SK-N-SH treated with all-trans-retinoic acid at 6 μM for 48 hours (cell line): ENCODE data around the gene CFAP100.

Experiments
- ATAC-seq: fragments of 200-7000 bp; cut with Tn5 transposase; 3 replicates; pipeline ENCODE4 v1.9.1; 2020; ENCODE audit warnings: mild to moderate bottlenecking, moderate library complexity
- ARNTL ChIP-seq: fragments of 450-650 bp; formaldehyde crosslinking; IDR thresholded peaks from 2 replicates; pipeline ENCODE4 v1.5.0; 2020; ENCODE audit warnings: low read depth, mild to moderate bottlenecking, moderate library complexity, borderline replicate concordance
- CREB5 ChIP-seq: fragments of 250-450 bp; sonication (Bioruptor Pico); IDR thresholded peaks from 2 replicates; pipeline ENCODE4 v1.5.1; 2020; ENCODE audit warnings: low read depth, mild to moderate bottlenecking, moderate library complexity
- CSDC2 ChIP-seq: fragments of 250-450 bp; sonication (Bioruptor Pico); IDR thresholded peaks from 2 replicates; pipeline ENCODE4 v1.5.0; 2020; ENCODE audit warnings: mild to moderate bottlenecking, moderate library complexity
- CSRNP3 ChIP-seq: fragments of 250-450 bp; sonication (Bioruptor Pico); IDR thresholded peaks from 2 replicates; pipeline ENCODE4 v1.5.1; 2021; ENCODE audit warnings: mild to moderate bottlenecking, moderate library complexity
- GLIS3 ChIP-seq: fragments of 250-450 bp; sonication (Bioruptor Pico); IDR thresholded peaks from 2 replicates; pipeline ENCODE4 v1.5.0; 2020; ENCODE audit warnings: mild to moderate bottlenecking, moderate library complexity
- ISL1 ChIP-seq: fragments of 250-450 bp; sonication (Bioruptor Pico); IDR thresholded peaks from 2 replicates; pipeline ENCODE4 v2.1.2; 2022; ENCODE audit warnings: mild to moderate bottlenecking, moderate library complexity
- PATZ1 ChIP-seq: fragments of 250-450 bp; sonication (Bioruptor Pico); IDR thresholded peaks from 2 replicates; pipeline ENCODE4 v1.8.0; 2020; ENCODE audit warnings: mild to moderate bottlenecking, moderate library complexity, borderline replicate concordance
- POU6F1 ChIP-seq: fragments of 250-450 bp; sonication (Bioruptor Pico); IDR thresholded peaks from 2 replicates; pipeline ENCODE4 v1.8.0; 2021; ENCODE audit warnings: low read depth, mild to moderate bottlenecking, moderate library complexity, borderline replicate concordance
- PPARA ChIP-seq: fragments of 250-450 bp; sonication (Bioruptor Pico); IDR thresholded peaks from 2 replicates; pipeline ENCODE4 v1.5.0; 2020; ENCODE audit warnings: mild to moderate bottlenecking, borderline replicate concordance
- RARB ChIP-seq: fragments of 250-450 bp; sonication (Bioruptor Pico); IDR thresholded peaks from 2 replicates; pipeline ENCODE4 v1.8.0; 2021; ENCODE audit warnings: mild to moderate bottlenecking, moderate library complexity
- SNAI2 ChIP-seq: fragments of 250-450 bp; sonication (Bioruptor Pico); IDR thresholded peaks from 2 replicates; pipeline ENCODE4 v1.5.0; 2020; ENCODE audit warnings: mild to moderate bottlenecking, moderate library complexity
- TCF4 ChIP-seq: fragments of 250-450 bp; sonication (Bioruptor Pico); IDR thresholded peaks from 2 replicates; pipeline ENCODE4 v1.8.0; 2021; ENCODE audit warnings: mild to moderate bottlenecking, moderate library complexity, borderline replicate concordance
- ZC3H10 ChIP-seq: fragments of 250-450 bp; sonication (Bioruptor Pico); IDR thresholded peaks from 2 replicates; pipeline ENCODE4 v1.5.1; 2021; ENCODE audit warnings: mild to moderate bottlenecking, moderate library complexity
- ZFP3 ChIP-seq: fragments of 250-450 bp; sonication (Bioruptor Pico); IDR thresholded peaks from 2 replicates; pipeline ENCODE4 v1.5.0; 2020; ENCODE audit warnings: mild to moderate bottlenecking, moderate library complexity
- ZFP30 ChIP-seq: fragments of 450-650 bp; formaldehyde crosslinking; IDR thresholded peaks from 2 replicates; pipeline ENCODE4 v1.5.0; 2022; ENCODE audit warnings: mild to moderate bottlenecking, moderate library complexity
- ZNF8 ChIP-seq: fragments of 450-650 bp; formaldehyde crosslinking; IDR thresholded peaks from 2 replicates; pipeline ENCODE4 v1.5.0; 2020; ENCODE audit warnings: mild to moderate bottlenecking, moderate library complexity

CFAP100 gene

GRCh38 chr3:126402666-126403302 lies 8.1 kb downstream of the CFAP100 start (continued):
- TF ChIP-seq POU6F1 (CRISPR knock-in tag) (no peak), PATZ1 (CRISPR knock-in tag) (no peak), ZFP30 (CRISPR knock-in tag) (no peak), ZC3H10 (CRISPR knock-in tag) (no peak)
- TF ChIP-seq, all 23 proteins: peak for 0

GRCh38 chr3:126406389-126407296 lies 11.9 kb downstream of the CFAP100 start:
- no peak for TF ChIP-seq ZFP30 (CRISPR knock-in tag)
- no peak for TF ChIP-seq RARB (CRISPR knock-in tag)
- no peak for TF ChIP-seq SNAI2 (CRISPR knock-in tag)
- TF ChIP-seq PATZ1 (CRISPR knock-in tag): no peak
- TF ChIP-seq CREB5 (CRISPR knock-in tag): no peak
- no peak for TF ChIP-seq ZFP3
- TF ChIP-seq TCF4 (CRISPR knock-in tag): no peak
- ATAC-seq: no peak

GRCh38 chr3:126407412-126408044 lies 12.8 kb downstream of the CFAP100 start:
- ATAC-seq: no peak
- no peak for TF ChIP-seq PPARA
- no peak for TF ChIP-seq POU6F1 (CRISPR knock-in tag)
- TF ChIP-seq GLIS3 (CRISPR knock-in tag): no peak
- no peak for TF ChIP-seq CREB5 (CRISPR knock-in tag)
- TF ChIP-seq RARB (CRISPR knock-in tag): no peak
- no peak for TF ChIP-seq ARNTL (CRISPR knock-in tag)
- TF ChIP-seq CSRNP3: no peak
- no peak for TF ChIP-seq ZNF8
- TF ChIP-seq ZFP30 (CRISPR knock-in tag): no peak
- TF ChIP-seq ISL1 (CRISPR knock-in tag): no peak
- TF ChIP-seq CSDC2 (CRISPR knock-in tag): no peak
